ENCODE data around the gene DDAH1.

Gene DDAH1

DNA sequence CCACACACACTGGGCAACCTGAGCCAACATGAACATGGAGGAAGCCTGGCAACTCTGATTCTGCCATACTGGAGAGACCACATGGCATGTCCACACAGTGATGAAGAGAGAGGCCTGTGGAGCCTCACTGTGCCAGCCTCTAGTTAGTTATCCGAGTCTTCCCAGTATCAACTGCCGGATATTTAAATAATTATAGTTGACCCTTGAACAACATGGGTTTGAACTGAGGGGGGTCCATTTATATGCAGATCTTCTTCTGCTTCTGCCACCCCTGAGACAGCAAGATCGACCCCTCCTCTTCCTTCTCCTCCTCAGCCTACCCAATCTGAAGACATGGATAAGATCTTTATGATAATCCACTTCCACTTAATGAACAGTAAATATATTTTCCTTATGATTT is 27.8 kb downstream of the DDAH1 start:
- DNase-seq: no peak

DNA sequence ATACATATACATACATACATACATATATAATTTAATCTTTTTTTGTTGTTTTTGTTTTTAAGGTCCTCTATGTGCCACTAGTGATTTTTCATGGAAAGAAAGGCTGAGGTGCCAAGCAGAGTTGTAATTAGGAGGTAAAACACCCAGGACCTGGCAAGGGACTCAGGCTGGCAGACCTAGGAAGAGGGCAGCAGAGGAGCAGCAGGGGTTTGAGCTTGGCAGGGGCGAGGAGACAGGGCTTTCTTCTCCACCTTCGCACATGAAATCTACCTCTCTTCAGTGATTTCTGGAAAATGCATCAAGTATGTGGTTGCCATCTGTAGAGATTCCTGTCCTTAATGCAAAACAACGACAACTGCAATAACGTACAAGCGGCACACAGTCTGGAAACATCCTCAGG is 31.9 kb downstream of the DDAH1 start:
- no peak for DNase-seq

DNA sequence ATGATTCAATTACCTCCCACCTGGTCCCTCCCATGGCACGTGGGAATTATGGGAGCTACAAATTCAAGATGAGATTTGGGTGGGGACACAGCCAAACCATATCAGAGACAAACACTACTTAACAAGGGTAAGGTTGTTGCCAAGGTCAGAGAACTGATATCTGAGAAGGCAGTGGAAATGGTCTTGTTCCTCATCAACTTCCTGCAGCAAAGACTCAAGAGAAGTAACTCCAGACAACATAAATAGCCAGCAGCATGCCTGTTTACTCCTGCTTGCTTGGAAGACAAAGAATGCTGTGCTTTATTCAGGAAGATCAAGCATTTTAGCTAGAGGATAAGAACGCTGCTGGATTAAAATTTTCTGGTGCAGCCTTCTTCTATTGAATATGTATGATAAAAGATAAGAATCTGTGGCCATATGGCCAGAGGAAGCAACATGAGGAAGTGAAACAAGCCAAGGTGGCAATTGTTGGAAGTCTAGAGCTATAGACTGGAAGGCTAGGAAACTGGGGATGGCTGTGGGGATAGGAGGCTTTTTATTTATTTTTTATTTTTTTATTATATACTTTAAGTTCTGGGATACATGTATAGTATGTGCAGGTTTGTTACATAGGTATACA is 36.4 kb downstream of the DDAH1 start:
- no peak for DNase-seq

DNA sequence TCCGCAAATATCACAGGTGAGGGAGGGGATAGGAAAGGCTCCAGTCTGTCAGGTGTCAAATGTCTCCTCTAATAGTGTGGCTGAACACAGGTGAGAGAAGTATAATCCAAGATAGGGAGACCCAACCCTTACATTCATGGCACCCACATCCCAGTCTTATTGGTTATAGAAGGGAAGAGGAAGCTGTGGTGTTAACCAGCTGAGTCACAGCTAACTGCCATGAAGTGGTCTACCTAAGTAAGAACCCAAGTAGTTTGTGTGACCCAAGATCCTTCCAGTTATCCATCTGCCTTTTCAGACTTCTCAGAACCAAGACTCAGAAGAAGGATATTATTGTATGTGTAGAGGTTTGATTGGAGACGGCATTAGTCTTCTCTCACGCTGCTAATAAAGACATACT is 37.1 kb downstream of the DDAH1 start:
- DNase-seq: no peak

DNA sequence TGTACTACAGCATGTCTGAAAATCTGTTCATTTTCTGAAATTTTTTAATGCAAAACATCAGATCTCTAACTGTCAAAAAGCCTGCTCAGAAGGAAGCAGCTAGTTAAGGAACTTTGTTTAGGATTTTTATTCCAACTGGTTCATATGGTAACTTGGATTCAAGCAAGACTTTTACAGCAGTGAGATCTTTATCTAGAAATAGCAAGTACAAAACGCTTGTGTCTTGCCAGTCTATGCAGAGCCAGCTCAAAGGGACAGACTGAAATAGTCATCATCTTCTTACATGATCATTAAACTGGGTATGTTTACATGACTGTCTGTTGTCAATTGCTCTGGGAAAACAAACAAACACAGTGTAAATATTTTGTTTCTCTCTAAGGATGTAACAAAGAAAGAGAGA is 37.6 kb downstream of the DDAH1 start:
- DNase-seq: no peak

DNA sequence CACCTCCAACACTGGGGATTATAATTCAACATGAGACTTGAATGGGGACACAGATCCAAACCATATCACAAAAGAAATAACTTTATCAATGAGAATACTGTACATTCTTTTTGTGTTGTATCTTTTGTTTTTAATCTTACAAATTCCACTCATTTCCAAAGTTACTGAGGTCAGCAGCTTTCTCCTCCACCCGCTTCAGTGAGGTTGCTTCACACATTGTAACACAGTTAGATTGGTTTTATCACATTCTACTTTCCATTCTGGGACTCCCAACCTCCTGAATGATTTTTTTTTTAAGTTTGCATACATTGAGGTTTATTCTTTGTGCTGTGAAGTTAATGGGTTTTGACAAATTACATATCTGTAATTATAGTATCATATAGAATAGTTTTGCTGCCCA is 43.8 kb downstream of the DDAH1 start:
- DNase-seq: no peak

DNA sequence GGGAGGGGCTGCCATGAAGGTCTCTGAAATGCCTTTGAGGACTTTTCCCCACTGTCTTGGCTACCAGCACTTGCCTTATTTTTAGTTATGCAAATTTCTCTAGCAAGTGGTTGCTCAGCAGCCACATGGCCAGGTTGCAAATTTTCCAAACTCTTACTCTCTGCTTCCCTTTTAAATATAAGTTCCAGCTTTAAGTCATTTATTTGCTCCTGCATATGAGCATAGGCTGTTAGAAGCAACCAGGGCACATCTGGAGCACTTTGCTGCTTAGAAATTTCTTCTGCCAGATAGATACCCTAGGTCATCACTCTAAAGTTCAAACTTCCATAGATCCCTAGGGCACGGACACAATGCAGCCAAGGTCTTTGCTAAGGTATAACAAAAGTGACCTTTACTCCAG is 44.8 kb downstream of the DDAH1 start:
- DNase-seq: no peak

DNA sequence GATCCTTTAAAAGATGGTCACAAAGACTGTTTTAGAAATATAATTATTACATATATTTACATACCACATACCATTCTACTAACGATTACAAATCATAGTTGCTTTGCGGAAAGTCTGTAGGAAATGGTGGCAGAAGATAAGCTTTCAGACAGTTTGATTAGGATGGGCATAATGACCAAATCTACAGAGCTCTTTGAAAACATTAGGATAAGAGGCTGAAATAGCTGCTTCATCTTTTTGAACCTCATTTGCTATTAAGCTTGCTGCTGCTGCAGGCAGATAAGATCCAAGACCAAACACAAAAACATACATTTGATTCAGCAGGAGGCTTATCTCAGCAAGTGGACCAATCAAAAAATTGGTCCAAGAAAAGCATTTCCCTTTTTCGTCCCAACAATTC is 47.1 kb downstream of the DDAH1 start:
- no peak for DNase-seq

DNA sequence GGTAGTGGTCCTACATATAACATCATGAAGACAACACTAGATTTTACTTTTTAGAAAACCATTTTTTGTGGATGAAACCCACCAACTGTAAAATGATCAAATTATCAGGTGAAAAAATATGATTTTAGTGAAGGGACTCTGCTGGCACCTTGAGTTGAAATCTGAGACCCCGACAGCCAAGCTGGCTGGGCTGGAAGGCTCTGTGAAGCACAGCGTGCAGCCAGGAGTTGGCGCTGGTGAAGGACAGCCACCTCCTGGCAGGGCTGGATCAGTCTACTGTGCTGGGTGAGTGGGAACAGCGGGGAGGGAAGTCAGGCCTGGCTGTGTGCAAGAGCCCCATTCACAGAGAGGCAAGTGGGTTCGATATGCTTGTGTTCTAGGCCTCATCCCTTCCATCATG is 47.9 kb downstream of the DDAH1 start:
- no peak for DNase-seq

DNA sequence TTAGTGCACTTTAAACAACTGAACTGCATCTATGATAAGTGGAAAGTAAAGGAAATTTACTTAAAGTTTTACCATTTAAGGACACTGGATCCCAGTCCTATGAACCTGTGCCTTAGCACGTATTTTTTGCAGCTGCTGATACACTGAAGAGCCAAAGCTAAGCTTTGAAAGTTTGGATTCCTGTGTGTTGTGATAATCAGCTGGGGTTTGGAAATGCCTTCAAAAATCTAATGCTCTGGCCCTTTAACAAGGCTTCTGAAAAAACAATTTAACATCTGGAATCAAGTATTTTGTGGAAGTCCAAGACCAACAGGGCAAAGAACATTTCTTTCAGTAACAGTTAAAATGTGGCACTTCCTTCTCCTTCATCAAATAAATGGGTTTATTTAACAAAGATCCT is 51.8 kb downstream of the DDAH1 start:
- no peak for DNase-seq

DNA sequence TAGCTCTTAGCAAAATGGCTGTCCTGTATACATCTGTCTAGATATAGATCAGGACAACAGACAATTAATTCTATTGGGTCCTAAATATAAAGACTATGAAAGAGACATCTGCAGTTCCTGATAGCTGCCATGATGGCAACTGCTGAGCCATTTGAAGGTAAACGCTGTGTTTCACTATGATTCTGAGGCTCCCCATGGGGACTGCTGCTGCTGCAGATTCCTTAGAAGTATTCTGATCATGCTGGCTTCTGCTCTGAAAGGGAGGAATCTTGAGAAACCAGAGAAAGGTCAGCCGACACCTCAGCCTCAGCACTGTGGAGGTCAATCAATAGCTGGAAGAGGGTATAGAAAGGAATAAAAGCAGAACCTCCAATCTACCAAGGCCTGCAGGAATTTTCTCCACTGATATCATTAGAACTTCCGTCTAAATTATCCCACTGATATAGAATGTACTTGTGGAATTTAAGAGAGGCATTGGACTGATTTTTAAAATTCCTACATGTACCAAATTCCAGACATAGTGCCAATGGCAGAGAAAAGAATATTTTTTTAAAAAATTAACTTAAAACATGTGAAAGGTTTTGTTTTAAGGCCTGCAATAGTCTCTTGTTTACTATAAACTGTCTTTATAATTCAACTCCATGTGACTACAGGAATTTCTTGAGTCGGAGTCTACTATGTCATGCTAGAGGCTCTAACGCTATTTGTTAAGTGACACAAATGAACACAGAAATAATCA is 53.2 kb downstream of the DDAH1 start:
- no peak for DNase-seq

DNA sequence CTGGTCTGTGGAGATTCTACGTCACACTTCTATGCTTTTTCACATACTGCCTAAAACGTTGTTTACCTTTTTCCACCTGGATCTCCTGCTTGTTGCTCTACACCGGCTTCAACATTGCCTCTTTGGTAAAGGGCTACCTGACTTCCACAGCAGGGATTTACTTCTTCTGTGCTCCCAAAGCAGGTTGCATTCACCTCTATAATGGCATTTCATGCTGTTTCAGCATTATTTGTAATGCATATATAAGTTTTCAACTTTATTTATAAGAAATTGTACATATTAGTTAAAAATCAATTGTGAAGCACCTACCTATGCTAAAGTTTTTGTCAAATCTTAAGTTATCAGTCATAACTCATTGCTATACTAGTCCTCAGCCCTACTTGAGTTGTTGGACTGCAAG is 55.4 kb downstream of the DDAH1 start:
- DNase-seq: no peak

DNA sequence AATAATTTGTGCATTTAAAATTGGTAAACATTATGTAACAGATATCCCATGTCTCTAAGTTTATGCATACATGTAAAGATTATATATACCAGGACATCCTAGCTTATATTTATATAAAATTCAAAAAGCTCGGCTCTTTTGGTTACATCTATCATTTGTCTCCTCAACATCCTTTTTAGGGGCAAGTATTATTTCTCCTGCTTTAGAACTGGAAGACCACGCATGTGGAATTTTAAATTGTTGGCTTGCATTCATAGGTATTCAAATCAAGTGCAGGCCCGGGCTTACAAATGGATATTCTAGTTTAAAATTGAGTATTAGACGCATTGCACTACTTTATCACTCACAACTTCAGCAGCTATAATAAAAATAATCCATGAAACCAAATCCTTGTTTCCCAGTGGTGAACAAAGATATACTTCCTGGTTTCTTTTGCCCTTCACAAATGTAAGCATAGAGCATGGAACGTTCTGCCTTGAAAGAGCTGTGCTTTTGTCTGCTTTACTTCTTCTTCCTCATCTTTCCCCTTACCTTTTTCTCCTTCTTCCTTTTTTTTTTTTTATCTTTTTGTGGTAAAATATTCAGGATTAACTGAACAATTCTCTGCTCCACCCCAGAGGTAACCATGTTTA is 57.1 kb downstream of the DDAH1 start:
- no peak for DNase-seq

DNA sequence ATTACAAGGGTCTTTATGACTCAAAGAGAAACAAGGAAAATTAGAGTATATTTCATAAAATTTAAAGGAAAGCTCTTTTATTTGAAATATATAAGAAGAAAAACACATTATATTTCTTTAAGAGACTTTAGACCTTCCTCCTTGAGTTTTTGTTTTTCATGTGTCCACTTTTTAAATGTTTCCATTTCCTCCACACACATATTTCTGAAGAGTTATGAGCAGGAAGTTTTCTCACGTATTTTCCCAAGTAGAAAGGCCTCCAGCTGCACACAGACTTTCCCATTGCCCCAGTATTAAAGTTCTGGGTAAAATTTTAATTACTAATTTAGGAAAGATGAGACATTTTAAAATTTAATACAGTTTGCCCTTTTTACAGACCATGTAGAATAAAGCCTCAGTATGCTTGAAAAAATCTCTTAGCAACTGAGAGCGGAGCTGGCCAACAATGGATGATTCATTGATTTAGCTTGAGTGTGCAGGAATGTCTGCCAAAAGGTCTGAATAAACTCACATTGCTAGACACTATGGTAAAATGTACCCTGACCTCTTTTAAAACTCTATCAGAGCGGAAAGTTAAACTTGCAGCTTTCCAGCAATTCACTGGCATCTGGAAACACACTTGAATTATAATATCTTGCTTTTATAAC is 57.9 kb downstream of the DDAH1 start:
- DNase-seq: no peak

DNA sequence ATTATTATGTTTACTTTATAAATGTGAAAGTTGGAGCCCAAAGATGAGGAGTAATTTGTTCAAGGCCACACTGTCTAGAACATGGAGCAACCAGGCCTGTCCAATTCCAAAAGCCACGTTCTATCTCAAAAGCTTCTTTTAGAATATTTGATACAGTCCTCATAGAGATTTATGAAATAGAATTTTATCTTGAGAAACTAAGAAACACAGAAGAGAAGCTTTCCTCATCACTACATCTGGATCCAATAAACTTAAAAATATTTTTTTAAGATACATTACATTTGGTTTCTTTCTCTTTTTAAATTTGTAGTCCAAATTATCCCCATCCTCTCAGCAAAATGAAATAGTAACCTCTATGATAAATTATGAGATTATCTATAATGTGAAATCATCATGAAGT is 58.9 kb downstream of the DDAH1 start:
- DNase-seq: no peak

DNA sequence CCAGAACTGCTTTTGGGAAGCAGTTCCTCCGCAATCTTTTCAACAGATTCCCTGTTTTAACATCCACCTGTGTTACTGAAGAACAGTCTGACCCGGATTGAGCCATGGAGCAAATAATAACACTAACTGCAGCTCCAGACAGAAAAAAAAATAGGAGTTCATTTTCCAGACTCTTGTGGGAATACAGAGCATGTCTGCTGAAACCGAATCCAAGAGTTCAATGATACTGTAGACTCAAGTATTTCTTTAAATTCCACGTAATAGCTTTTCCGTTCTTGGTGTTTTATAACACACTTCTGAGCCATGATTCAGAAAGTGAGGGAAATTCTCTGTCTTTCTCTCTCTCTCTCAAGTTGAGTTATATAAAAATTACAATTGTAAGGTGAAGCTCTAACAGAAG is 60.6 kb downstream of the DDAH1 start:
- no peak for DNase-seq

DNA sequence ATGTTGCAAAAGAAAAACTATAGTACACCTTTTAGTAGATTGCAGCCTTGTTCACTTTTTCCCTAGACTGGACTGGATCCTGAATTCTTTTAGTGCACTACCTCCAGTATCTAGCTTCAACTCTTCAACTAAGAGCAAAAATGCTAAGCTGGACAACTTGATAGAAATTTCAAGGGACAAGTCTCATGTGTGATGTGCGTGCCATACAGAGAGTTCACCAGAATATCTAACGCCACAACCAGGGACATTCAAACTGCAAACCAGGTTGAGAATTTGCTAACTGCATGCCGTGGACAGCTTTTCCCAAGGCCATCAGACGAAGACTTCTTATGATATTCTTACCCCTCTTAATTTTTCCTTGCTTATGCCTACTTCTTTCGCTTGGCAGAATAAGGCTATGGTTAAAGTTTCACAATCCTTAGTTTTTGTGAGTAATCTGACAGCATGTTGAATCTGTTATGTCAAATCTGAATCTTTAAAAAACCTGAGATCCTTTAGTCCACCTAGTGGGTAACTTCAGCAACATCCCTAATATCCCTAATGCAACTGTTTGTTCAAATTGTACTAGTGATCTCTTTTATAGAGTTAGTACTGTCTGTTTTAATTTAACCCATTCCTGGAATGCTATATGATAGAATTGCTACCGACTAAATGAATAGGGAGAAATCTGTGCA is 66.4 kb downstream of the DDAH1 start:
- no peak for DNase-seq

DNA sequence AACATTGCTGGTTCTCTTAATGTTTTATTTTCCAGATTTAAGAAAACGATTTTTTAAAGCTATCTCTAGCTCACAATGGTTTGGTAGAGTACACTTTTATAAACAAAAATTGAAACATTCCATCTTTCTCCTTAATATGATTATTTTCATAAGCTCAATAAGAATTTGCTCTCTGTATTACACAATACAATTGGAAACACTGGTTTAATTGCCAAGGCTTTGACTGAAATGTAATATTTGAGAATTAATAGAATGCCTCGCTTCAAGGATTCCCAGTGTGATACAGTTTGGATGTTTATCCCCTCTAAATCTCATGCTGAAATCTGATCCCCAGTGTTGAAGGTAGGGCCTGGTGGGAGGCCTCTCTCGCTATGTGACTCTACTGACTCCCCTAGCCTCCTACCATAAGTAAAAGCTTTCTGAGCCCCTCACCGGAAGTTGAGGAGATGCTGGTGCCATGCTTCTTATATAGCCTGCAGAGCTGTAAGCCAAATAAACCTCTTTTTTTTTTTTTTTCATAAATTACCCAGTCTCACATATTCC is 67.4 kb downstream of the DDAH1 start:
- DNase-seq: no peak

DNA sequence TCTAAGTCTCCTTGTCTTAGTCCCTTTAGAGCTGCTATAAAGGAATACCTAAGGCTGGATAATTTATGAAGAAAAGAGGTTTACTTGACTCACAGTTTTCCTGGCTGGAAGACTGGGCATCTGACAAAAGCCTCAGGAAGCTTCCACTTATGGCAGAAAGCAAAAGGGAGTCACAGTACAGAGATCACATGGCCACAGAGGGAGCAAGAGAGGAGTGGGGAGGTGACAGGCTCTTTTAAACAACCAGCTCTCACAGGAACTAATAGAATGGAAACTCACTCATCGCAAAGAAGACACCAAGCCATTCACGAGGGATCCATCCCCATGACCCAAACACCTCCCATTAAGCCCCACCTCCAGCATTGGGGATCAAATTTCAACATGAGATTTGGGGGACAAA is 68.8 kb downstream of the DDAH1 start:
- DNase-seq: no peak

DNA sequence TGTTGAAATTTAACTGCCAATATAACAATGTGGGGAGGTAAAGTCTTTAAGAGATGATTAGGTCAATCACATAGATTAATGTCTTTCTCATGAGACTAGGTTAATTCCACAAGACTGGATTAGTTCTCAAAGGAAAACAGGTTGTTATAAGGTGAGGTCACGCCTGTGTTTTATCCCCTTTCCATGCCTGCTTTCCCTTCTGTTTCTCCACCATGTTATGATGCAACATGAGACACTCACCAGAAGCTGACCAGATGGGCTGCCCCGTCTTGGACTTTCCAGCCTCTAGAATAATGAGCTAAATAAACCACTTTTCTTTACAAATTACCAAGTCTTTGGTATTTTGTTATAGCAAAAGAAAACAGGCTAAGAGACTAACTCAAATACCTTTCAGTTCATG is 70.8 kb downstream of the DDAH1 start:
- DNase-seq: no peak

DNA sequence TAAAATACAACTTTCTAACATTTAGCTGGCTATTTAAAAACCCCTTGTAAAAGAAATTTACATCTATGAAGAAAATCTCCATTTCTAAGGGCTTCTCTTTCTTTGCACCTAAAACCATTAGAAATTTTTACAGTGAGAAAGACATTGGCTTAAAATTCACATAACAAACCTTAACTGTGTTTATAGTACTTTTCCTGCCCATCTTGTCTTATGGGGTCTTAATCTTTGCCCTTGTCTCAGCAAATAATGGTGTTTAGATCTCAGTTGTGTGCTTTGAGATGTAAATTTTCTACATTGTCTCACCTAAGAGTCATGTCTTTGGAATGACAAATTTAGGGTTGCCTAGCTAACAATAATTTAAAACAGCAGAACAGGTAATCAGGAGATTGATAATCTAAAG is 71.5 kb downstream of the DDAH1 start:
- DNase-seq: no peak

DNA sequence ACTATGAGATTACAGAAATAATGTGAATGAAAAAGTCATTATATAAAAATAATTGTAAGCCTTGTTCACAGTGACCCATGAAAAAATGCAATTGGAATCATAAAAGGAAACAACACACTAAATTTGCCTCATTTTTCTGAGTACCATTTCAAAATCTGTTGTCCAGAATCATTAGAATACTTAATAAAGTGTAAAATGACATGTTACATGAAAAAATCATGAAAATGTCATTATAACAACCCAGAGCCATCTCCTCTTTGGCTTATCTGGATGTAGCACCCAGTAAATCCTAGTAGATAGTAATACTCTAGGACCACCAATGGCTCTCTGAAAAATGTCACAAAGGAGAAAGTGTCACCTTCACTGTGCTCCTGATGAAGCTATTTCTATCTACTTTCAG is 76.5 kb downstream of the DDAH1 start:
- no peak for DNase-seq

DNA sequence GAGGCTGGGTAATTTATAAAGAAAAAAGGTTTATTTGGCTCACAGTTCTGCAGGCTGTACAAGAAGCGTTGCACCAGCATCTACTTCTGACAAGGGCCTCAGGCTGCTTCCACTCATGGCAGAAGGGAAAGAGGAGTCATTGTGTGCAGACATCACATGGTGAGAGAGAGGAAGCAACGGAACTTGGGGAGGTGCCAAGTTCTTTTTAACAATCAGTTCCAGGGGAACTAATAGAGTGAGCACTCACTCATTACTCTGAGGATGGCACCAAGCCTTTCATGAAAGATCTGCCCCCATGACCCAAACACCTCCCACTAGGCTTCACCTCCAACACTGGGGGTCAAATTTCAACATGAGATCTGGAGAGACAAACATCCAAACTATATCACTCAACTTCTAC is 77.2 kb downstream of the DDAH1 start:
- DNase-seq: no peak

Measured in activated naive CD4-positive, alpha-beta T cell treated with anti-CD3 and anti-CD28 coated beads, Interleukin-2, amount 50 U/mL, for 16 hours (primary cell).